ENCODE data around the gene PAX6.
"Not testable (repeated sequence)": the region's sequence is repeated elsewhere in the genome, so short reads cannot be mapped to it uniquely, and the experiment has no call there.

The PAX6 gene

DNA sequence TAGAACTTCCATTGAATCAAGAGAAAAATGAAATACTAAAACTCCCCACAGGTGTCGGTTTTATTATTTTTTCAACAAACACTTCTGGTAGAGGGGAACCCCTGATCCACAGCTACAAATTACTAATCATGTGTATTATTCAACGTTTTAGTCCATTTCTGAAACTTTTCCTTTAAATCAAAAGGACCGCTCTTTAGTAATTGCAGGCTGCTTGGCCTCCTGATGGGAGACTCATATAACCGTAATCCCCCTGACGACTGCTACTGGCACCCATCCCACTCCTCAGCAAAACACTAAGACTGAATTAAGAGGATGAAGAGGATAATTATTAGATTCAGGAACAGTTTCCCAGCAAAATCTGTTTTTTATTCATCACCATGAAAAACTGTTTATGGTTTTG lies 46.4 kb downstream of the PAX6 start:
- DNase-seq (ENCODE audit: low read depth) = no peak

DNA sequence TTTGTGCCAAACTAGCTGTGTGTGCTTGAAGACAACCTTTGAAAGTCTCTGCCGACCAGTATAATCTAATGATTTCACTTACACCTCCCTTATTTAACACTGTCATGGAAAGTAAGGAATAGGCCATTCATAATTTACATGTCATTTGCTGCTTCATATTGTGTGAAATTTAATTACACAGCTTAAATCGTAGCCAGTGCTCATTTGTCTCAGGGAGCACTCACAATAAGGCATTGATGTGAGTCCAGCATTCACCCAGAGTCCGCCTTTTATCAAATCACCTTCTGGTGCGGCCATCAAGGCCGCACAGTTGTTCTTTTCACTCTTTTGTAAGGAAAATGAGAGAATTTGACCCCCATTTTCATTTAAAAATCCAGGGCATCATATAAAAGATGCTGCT lies 46.9 kb downstream of the PAX6 start:
- no peak for DNase-seq (ENCODE audit: low read depth)

DNA sequence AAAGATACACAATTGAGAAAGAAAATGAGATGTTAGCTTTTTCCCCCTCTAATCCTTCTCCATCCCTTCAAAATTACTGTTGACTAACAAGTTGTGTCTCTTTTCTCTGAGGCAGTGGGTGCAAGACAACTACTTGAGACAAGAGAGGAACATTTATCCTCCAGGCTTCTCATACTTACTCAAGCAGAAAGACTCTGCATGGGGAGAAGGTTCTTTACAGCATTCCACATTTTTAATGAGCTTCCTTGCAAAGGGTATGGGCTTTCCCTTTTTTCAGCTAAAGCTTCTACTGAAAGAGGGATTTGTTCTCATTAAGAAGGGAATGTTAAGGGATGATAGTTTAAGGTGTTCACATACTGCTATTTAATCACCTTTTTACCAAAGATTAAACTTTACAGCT lies 47.8 kb downstream of the PAX6 start:
- no peak for DNase-seq (ENCODE audit: low read depth)

DNA sequence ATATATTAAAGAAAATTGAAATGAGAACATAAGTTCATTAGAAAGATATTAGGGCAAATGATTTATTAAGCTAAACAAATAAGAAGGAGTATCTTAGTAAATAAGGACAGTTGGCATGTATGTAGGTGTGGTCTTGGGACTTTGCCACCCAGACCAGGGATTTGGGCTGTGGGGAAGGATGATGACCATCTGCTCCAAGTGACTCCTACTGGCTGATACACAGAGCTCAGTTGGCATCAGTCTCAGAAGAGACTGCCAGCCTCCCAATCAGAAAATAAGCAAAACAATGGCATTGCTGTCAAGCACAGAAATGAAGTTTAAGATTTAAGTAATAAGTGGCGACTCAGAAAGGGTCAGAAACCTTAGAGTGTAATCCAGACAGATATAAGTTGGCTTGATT lies 49.5 kb downstream of the PAX6 start:
- DNase-seq (ENCODE audit: low read depth) = no peak

DNA sequence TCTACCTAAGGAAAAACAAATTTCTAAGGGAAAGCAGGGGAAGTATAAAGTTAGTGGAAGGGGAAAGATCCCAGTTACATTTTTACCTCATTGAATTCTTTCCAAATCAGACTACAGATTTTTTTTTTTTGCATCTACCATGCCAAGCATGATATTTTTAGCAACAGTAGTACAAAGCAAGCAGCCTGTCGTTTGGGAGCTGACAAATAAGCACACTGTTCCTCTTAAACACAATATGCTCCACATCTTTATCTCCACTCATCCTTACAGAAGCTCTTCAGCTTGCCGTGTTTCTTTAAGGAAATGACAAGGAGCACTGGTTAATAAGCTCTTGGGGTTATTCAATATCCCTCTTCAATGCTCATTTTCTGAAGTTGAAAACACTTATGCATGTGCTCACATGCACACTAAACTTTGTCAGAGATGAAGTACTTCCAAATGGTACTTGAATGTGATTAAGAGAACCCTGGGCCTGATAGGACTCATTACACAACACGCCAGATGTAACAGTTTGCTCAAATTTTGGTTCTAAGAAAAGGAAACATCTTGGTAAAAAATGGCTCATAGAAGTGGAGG lies 53.8 kb downstream of the PAX6 start:
- no peak for DNase-seq (ENCODE audit: low read depth)

DNA sequence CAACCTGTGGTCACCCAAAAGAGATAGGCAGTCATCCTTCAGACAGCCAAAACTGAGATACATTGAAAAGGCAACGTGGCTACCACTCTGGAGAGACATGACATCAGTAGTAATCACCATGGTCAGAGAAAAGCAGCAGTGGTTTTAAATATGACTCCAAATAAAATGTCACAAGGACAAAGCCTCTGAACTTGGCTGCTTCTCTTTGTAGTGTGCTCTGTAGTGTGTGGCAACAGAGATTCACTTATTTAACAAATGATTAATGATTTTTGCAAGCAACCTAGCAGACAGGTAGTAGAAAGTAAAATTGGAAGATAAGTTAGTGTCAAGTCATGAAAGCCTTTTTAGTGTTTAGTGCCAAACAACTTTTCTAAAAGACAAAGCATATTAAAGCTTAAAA lies 63.5 kb downstream of the PAX6 start:
- DNase-seq (ENCODE audit: low read depth) = no peak

DNA sequence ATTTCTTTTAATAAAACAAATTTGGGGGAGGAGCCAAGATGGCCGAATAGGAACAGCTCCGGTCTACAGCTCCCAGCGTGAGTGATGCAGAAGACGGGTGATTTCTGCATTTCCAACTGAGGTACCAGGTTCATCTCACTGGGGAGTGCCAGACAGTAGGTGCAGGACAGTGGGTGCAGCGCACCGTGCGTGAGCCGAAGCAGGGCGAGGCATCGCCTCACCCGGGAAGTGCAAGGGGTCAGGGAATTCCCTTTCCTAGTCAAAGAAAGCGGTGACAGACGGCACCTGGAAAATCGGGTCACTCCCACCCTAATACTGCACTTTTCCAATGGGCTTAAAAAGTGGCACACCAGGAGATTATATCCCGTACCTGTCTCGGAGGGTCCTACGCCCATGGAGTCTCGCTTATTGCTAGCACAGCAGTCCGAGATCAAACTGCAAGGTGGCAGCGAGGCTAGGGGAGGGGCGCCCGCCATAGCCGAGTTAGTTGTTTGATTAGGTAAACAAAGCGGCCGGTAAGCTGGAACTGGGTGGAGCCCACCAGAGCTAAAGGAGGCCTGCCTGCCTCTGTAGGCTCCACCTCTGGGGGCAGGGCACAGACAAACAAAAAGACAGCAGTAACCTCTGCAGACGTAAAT lies 70.3 kb downstream of the PAX6 start:
- not testable (repeated sequence) for DNase-seq (ENCODE audit: low read depth)

DNA sequence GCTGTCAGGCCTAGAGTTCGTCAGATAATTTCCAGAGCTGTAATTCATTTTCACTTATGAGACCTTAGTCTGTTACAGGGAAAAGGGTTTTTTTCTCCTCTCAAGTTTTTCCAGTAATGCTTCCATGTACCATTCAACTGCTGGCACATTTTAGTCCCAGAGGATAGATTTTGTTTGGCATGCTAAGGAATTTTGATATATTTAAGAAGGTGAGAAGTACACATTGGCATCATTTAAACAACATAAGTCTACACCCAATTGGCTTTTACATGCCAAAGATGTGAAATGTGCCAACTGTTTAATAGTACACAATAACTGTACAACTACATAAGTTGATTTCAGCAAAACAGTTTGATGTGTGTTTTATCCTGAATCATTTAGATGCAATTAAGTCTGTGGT lies 71.0 kb downstream of the PAX6 start:
- no peak for DNase-seq (ENCODE audit: low read depth)

Data from activated T-cell treated with anti-CD3 and anti-CD28 coated beads for 1 hour (primary cell).